DND-41 (cell line): ENCODE measurements around the gene CDCA3.

Source experiments
- ATAC-seq: fragments of 200-7000 bp; cut with Tn5 transposase; 3 replicates; pipeline ENCODE4 v1.9.1; 2021; ENCODE audit warnings: low read depth; ENCODE audit not compliant: insufficient read depth
- DNase-seq: peaks from one replicate; pipeline ENCODE4 v3.0.0-alpha.2; 2020
- H2AFZ ChIP-seq: 2 replicates; pipeline ENCODE4 v1.6.0; 2012; ENCODE audit warnings: low read depth, low read length
- H3K27ac ChIP-seq: 2 replicates; pipeline ENCODE4 v1.5.1; 2012; ENCODE audit warnings: low read length, inconsistent platforms
- H3K27me3 ChIP-seq: fragments of 200-600 bp; sonication (generic); 2 replicates; pipeline ENCODE4 v1.6.0; 2012; ENCODE audit warnings: low read length, mild to moderate bottlenecking, inconsistent platforms; ENCODE audit not compliant: insufficient read depth, poor library complexity
- H3K36me3 ChIP-seq: 2 replicates; pipeline ENCODE4 v1.5.1; 2012; ENCODE audit warnings: low read length, inconsistent platforms; ENCODE audit not compliant: insufficient read depth
- H3K4me1 ChIP-seq: 2 replicates; pipeline ENCODE4 v1.5.1; 2012; ENCODE audit warnings: mild to moderate bottlenecking, low read length; ENCODE audit not compliant: insufficient read depth
- H3K4me2 ChIP-seq: 2 replicates; pipeline ENCODE4 v1.6.0; 2012; ENCODE audit warnings: mild to moderate bottlenecking, moderate library complexity, low read length, inconsistent platforms; ENCODE audit not compliant: insufficient read depth
- H3K4me3 ChIP-seq, 2 experiments: fragments of 200-600 bp in 1 of 2; shearing (Covaris generic) in 1 of 2; 2 replicates each; pipeline ENCODE4 v1.5.1; 2012 to 2016; ENCODE audit warnings: inconsistent platforms in 2 of 2, low read length in 2 of 2, mild to moderate bottlenecking in 2 of 2, low read depth in 1 of 2, moderate library complexity in 1 of 2
- H3K79me2 ChIP-seq: 2 replicates; pipeline ENCODE4 v1.6.0; 2012; ENCODE audit warnings: low read length, inconsistent platforms; ENCODE audit not compliant: insufficient read depth
- H3K9ac ChIP-seq: 2 replicates; pipeline ENCODE4 v1.6.0; 2012; ENCODE audit warnings: low read depth, mild to moderate bottlenecking, inconsistent platforms, low read length, moderate library complexity
- H3K9me3 ChIP-seq: 2 replicates; pipeline ENCODE4 v1.5.1; 2012; ENCODE audit warnings: low read length, moderate library complexity, mild to moderate bottlenecking, inconsistent platforms; ENCODE audit not compliant: insufficient read depth, severe bottlenecking
- H4K20me1 ChIP-seq: 2 replicates; pipeline ENCODE4 v1.6.0; 2012; ENCODE audit warnings: low read length; ENCODE audit not compliant: insufficient read depth
- EZH2 ChIP-seq: IDR thresholded peaks from 3 replicates; pipeline ENCODE4 v1.6.1; 2012; ENCODE audit warnings: borderline replicate concordance, low read depth, mild to moderate bottlenecking, moderate library complexity, low read length, inconsistent platforms; ENCODE audit not compliant: severe bottlenecking
- TF ChIP-seq, protein P1 (sequence below): IDR thresholded peaks from 2 replicates; pipeline ENCODE4 v1.5.1; 2012; ENCODE audit warnings: borderline replicate concordance, low read length, moderate library complexity, mild to moderate bottlenecking; ENCODE audit not compliant: poor library complexity, severe bottlenecking; ENCODE audit errors: extremely low read depth

CDCA3 gene

DNA sequence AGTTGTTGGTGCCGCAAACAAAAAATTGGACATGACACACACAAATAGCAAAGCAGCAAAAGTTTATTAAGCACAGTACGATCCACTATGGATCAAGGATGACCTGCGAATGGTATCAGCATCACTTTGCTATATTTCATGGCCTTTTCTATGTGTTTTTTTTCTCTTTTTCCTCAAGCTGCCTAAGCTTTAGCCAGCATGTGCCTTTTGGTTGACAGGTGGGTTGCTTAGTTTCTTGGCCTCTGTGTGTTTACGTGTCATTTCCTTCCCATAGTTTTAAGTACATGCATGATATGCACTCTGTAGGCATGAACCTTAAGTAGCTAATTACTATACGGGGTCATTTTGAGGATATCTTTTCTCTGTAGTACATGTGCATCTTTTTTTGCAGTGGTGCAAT is 51.9 kb downstream of the CDCA3 start:
- Histone ChIP-seq H3K4me2 (no peak overlapping the region), H3K4me3 (no peak overlapping the region), H3K27ac (no peak overlapping the region), H3K9me3 (no peaks in the 10 kb centered on the region), H3K9ac (no peak overlapping the region), H3K36me3 (no peaks in the 10 kb centered on the region), H3K79me2 (no peaks in the 10 kb centered on the region), H3K4me1 (no peaks in the 10 kb centered on the region), H4K20me1 (no peaks in the 10 kb centered on the region), H2AFZ (no peak overlapping the region), H3K27me3 (peaks cover 11% of the 10 kb centered on the region)
- DNase-seq, result no peak
- TF ChIP-seq, protein P1, sequence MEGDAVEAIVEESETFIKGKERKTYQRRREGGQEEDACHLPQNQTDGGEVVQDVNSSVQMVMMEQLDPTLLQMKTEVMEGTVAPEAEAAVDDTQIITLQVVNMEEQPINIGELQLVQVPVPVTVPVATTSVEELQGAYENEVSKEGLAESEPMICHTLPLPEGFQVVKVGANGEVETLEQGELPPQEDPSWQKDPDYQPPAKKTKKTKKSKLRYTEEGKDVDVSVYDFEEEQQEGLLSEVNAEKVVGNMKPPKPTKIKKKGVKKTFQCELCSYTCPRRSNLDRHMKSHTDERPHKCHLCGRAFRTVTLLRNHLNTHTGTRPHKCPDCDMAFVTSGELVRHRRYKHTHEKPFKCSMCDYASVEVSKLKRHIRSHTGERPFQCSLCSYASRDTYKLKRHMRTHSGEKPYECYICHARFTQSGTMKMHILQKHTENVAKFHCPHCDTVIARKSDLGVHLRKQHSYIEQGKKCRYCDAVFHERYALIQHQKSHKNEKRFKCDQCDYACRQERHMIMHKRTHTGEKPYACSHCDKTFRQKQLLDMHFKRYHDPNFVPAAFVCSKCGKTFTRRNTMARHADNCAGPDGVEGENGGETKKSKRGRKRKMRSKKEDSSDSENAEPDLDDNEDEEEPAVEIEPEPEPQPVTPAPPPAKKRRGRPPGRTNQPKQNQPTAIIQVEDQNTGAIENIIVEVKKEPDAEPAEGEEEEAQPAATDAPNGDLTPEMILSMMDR, result no peak
- TF ChIP-seq EZH2, result no peak
- ATAC-seq, result no peak
